ENCODE results near the gene CEND1.

Gene CEND1

GRCh38 chr11:789943-790342, at the start of gene CEND1:
Gene CEND1 (minus strand): TSS chr11:790090. CDS start chr11:788576, 1,514 bp downstream.
- peak; percentile 54 for DNase-seq

DNA sequence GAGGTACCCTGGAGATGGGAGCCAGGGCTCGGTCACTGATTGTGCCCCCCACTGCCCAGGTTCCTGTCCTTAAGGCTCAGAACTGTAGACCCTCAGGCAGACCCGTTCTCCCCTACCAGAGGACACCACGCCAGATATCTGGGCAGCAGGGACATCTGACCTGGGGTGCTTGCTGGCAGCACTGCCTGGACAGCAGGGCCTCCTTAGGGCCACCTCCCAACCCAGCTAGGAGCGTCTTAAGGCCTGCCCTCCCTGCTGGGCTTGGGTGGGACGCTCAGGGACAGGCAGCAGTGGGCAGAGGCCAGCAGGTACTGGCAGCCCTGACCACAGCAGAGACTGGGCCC, 49.4 kb upstream of the CEND1 start:
- no peak for DNase-seq

DNA sequence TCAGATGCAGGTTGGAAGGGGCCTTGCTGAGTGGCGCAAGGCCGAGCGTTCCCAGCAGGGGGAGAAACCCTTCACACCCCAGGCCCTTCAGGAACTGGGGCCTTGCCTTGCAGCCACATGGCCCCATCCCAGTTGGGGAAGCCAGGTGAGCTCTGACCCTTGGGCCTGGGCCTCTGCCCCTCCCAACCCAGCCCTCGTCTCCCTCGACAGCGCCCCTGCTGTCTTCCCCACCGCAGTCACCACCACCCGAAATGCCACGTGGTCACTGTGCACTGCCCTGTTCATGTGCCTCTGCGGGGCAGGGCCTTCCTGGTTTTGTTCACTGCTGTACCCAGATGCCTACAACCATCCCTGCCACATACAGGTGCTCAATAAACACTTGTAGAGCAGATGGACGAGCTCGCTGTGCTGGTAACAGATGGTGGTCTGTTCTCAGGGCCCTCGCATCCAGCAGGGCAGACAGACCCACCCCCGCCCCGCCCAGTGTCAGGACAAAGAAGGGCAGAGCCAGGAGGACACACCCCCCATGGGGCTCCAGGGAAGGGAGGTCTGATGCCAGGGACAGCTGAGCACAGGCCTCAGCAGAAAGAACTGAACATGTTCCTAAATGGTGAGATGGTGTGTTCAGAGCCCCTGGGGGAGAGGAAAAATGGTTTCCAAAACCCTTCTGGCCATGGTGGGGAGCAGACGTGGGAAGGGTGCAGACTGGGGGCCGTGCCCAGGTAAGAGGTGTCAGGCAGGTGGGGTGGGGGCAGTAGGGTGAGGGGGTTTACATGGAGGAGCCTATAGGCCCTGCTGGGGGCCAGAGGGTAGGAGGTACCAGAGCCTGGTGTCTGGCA, 48.8 kb upstream of the CEND1 start:
- DNase-seq = no peak

DNA sequence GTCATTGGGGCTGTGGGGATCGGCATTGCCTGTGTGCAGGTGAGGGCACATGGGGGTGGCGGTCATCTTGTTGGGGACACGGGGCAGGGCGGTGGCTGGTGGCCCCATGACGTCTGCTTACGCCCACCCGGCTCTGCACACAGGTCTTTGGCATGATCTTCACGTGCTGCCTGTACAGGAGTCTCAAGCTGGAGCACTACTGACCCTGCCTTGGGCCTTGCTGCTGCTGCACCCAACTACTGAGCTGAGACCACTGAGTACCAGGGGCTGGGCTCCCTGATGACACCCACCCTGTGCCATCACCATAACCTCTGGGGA, 48.1 kb upstream of the CEND1 start:
- DNase-seq = no peak

GRCh38 chr11:837189-837989, 47.5 kb upstream of the CEND1 start:
- DNase-seq = no peak

DNA sequence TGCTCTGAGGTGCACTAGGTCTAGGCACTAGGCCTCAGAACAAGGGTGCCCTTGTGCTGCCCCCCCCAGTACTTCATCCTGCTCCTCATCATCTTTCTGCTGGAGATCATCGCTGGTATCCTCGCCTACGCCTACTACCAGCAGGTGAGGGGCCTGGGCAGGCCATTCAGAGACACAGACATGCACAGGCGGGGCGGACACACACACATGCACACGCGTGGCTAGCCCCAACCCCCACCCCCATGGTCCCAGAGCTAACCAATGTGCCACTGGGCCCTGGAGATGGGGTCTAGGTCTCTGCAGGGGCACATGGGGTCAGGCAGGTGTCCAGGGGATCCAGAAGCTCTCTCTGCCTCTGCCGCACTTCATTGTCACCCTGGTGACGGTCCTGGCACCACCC, 46.8 kb upstream of the CEND1 start:
- no peak for DNase-seq

DNA sequence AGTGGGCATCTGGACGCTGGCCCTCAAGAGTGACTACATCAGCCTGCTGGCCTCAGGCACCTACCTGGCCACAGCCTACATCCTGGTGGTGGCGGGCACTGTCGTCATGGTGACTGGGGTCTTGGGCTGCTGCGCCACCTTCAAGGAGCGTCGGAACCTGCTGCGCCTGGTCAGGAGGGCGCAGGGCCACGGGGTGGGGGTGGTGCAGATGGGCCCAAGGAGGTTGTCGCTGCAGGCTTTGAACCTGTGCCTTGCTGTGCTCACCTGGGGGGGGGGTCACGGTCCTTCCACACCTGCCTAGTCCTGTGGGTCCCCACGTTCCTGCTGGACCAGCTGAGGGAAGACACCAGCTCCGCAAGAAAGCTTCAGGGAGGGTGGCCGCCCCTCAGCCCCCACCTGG, 46.4 kb upstream of the CEND1 start:
- no peak for DNase-seq

- peak; percentile 22 for DNase-seq
Measured at GRCh38 chr11:834371-835316, 44.8 kb upstream of the CEND1 start.

DNA sequence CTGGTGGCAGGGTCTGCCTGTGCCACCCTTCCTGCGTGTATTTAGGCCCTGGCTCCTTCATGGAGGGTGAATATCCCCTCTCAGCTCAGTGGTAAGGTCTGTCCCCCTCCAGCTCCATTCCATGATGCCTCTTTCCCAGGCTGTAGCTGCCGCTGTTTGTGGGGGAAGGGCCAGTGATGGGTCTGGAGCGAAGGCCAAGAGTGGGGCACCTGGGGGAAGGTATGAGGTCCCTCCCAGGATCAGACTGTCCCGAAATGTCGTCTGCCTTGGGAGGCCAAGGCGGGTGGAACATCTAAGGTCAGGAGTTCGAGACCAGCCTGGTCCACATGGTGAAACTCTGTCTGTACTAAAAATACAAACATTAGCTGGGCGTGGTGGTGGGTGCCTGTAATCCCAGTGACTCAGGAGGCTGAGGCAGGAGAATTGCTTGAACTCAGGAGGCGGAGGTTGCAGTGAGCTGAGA, 44.0 kb upstream of the CEND1 start:
- no peak for DNase-seq

- DNase-seq = peak; percentile 40
Measured at GRCh38 chr11:833114-833791, 43.4 kb upstream of the CEND1 start.

- DNase-seq = peak; percentile 76
Measured at GRCh38 chr11:832529-833113, 42.7 kb upstream of the CEND1 start, which contains the start of gene CD151. Gene CD151 (plus strand): TSS chr11:832952. CDS start chr11:836070, 3,118 bp downstream.

DNA sequence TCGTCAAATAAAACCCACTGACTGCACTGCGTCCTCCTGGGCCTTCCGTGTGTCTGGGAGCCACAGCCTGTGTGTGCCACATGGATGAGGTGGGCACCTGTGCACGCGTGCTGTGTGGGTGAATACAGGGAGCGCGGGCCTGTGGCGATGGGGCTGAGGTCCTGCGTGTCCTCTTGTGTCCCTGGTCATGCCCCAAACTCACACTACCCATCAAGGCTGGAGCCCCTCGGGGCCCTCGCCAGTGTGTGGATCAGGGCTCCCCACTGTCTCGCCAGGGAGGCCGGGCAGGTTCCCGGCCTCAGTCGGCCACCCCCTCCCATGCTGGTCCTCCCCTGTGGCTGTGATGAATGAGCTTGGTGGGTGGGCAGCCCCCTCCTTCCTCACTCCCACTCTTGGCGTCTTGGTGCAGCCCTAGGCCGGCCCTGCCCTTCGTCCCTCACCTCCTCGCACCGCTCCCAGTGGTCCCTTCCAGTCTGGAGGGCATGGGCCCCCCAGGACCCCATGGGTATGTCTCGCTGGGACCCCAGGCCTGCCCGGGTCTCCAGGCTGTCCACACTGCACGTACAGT, 42.2 kb upstream of the CEND1 start:
- no peak for DNase-seq

DNA sequence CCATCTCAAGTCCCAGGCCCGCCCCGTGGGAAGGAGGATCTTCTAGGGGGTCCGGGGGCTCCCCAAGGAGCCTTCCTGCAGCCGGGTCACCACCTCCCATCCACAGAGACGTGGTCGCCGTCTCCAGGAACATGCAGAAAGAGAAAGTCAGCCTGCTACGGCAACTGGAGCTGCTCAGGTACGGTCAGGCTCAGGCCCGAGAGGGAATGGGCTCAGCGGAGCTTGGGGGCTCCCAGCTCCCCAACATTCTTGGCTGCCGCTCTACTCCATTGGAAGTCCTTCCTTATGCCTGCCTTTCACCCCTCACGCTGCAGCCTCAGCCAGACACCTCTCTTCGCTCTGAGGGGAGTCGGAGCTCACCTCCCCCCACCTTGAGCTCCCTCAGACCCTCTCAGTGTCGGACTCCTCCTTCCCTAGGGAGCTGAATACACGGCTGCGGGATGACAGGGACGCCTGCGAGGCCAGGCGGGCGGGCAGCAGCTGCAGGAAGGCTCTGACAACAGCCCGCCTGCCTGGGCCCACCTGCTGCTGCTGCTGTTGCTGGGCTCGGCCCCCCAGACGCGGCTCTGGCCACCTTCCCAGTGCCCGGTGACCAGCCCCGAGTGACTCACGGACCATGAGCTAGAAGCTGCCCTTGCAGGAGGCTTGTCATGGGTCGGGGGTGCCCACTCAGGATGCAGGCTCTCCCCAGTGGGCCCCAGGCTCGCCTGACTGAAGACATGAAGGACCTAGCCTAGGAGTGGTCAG, 41.4 kb upstream of the CEND1 start:
- DNase-seq = no peak

DNA sequence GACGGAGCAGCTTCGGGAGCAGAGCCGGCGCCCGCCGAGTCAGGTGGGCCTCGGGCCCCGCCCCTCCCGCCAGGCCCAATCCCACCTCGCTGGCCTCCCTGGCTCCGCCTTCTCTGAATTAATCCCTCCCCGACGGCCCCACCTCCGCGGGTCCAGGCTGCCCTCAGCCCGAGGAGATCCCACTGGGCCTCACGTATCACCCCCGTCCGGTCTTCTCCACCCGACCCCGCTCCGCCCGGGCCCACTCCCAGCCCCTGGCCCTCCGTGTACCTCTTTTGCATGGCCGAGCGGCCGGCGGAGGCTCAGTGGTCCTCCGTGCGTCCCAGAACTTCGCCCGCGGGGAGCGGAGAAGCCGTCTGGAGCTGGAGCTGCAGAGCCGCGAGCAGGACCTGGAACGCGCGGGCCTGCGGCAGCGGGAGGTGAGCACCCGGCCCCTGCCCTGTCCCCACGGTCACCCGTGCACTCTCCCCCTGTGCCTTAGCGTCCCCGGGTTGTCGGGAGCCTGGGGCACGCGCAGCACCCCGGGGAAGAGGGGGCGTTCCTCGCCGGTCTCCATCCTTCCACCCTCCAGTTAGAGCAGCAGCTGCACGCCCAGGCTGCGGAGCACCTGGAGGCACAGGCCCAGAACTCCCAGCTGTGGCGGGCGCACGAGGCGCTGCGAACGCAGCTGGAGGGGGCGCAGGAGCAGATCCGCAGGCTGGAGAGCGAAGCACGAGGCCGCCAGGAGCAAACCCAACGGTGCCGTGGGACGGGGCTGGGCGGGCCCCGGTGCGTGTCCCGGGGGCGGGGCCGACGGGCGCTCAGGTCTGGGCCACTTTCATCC, 40.6 kb upstream of the CEND1 start:
- DNase-seq = peak; percentile 69

- DNase-seq = peak; percentile 25
Measured at GRCh38 chr11:829847-830294, 40.0 kb upstream of the CEND1 start.

DNA sequence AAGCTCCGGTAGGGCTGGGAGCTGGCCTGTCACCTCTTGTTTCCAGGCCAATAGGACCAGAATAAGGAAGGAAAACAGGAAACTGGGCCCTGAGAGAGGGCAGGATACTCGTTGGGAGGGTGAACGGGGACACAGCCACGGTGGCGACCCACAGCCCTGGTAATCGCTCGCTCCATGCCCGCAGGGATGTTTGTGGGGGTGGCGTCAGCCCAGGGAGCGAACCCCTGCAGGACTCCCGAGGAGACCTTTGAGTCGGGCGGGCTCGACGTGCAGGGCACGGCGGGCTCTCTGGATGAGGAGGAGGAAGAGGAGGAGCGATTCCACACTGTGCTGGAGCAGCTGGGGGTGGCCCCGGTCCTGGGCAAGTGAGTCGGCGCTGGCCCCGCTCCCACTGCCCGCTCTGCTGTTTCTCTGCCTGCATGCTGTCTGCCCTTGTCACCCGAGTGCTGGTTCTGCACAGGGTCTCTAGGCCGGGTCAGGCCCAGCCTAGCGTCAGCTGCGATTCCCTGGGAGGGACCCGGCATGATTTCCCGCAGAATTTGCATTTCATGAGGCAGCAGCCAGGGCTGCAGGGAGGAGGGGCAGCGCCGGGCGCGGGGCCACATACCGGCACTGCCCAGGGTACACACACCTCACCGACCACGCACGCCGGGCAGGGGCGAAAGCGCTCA, 39.4 kb upstream of the CEND1 start:
- DNase-seq = no peak

DNA sequence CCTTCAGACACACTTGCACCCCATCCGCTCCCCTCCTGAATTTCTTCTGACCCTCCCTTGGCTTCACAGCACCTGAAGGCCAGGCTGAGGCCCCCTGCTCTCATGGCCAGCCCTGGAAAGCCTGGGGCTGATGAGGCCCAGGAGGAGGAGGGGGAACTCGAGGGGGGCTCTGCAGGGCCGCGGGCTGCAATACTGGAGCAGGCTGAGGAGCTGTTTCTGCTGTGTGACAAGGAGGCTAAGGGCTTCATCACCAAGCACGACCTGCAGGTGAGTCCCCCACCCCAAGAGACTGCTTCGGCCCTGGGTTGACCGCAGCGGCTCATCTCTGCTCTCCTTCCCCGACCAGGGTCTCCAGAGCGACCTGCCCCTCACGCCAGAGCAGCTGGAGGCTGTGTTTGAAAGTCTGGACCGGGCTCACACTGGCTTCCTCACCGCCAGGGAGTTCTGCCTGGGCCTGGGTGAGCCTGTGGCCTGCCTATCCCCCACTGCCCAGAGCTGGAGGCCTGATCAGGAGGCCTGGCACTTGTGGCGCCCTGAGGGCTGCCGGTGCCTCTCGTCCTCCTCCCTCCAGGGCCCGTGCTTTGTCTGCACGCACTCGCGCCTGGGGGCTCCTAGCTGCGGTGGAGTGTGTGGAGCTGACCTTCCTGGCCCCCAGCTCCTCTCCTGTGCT, 38.8 kb upstream of the CEND1 start:
- no peak for DNase-seq

- DNase-seq = no peak
Measured at GRCh38 chr11:827897-828192, 38.0 kb upstream of the CEND1 start, which contains the start of gene CRACR2B. Gene CRACR2B (plus strand): TSS chr11:827919. CDS start chr11:828608, 689 bp downstream.
